IMR-90 (cell line): ENCODE data around the gene WFDC5. TPM values are rescaled to one million over a fixed set of nuclear protein-coding genes. Genes with fewer than 3 reads are reported as not detected.
"Not testable (repeated sequence)": the region's sequence is repeated elsewhere in the genome, so short reads cannot be mapped to it uniquely, and the experiment has no call there.

Source experiments
- ATAC-seq: fragments of 200-7000 bp; cut with Tn5 transposase; 2 replicates; pipeline ENCODE4 v1.9.1; 2020; ENCODE audit warnings: low read depth, mild to moderate bottlenecking, moderate library complexity
- BruUV-seq: library from RNA; stranded (reverse); fragments of 400-500 nt; replicated peaks from 2 replicates; lab custom pipeline; 2021; lab: Mats Ljungman, UMichigan
- CTCF ChIA-PET: fragments of 300-600 bp; formaldehyde crosslinking; extraction: SDS; loops from one replicate; lab custom pipeline; 2021; ENCODE audit warnings: antibody characterized with exemption; lab: Yijun Ruan, JAX
- POLR2A ChIA-PET: fragments of 300-600 bp; sonication (Branson Sonifier 250); formaldehyde crosslinking; loops from one replicate; lab custom pipeline; 2022; ENCODE audit warnings: antibody characterized with exemption; ENCODE audit not compliant: unreplicated experiment; lab: Charles Lee
- DNase-seq: peaks from one replicate; pipeline ENCODE4 v3.0.0; 2013
- H2AFZ ChIP-seq: replicated peaks from 2 replicates; pipeline ENCODE3; 2013; ENCODE audit warnings: low read length, mild to moderate bottlenecking; ENCODE audit not compliant: poor library complexity
- H2AK5ac ChIP-seq: 2 replicates; pipeline ENCODE4 v1.6.1; 2013; ENCODE audit warnings: low read depth, low read length, inconsistent platforms
- H2AK9ac ChIP-seq: replicated peaks from 2 replicates; pipeline ENCODE3; 2013; ENCODE audit warnings: mild to moderate bottlenecking, low read depth, low read length, moderate library complexity; ENCODE audit not compliant: poor library complexity
- H2BK120ac ChIP-seq: 2 replicates; pipeline ENCODE4 v1.6.1; 2013; ENCODE audit warnings: low read depth, low read length, inconsistent platforms
- H2BK15ac ChIP-seq: 3 replicates; pipeline ENCODE4 v1.6.1; 2013; ENCODE audit warnings: low read depth, low read length, inconsistent platforms
- H2BK20ac ChIP-seq: 2 replicates; pipeline ENCODE4 v1.6.1; 2013; ENCODE audit warnings: low read depth, mild to moderate bottlenecking, inconsistent platforms, low read length, moderate library complexity
- H2BK5ac ChIP-seq: 2 replicates; pipeline ENCODE4 v1.6.1; 2013; ENCODE audit warnings: mild to moderate bottlenecking, low read depth, low read length, inconsistent platforms; ENCODE audit not compliant: poor library complexity, severe bottlenecking
- H3K14ac ChIP-seq: replicated peaks from 2 replicates; pipeline ENCODE4 v1.6.1; 2013; ENCODE audit warnings: low read depth, low read length, inconsistent platforms
- H3K18ac ChIP-seq: 2 replicates; pipeline ENCODE4 v1.6.1; 2013; ENCODE audit warnings: low read depth, low read length, control low read depth
- H3K23ac ChIP-seq: 2 replicates; pipeline ENCODE4 v1.6.1; 2013; ENCODE audit warnings: low read depth, low read length, inconsistent platforms
- H3K27ac ChIP-seq: 2 replicates; pipeline ENCODE4 v1.5.1; 2013; ENCODE audit warnings: mild to moderate bottlenecking, control low read depth, low read length; ENCODE audit not compliant: insufficient read depth
- H3K27me3 ChIP-seq: 2 replicates; pipeline ENCODE4 v1.6.1; 2013; ENCODE audit warnings: low read length; ENCODE audit not compliant: control insufficient read depth, insufficient read depth
- H3K36me3 ChIP-seq: 2 replicates; pipeline ENCODE4 v1.6.1; 2013; ENCODE audit warnings: low read length, mixed read lengths; ENCODE audit not compliant: control insufficient read depth, insufficient read depth
- H3K4ac ChIP-seq: 2 replicates; pipeline ENCODE4 v1.6.1; 2013; ENCODE audit warnings: low read depth, low read length, inconsistent platforms
- H3K4me1 ChIP-seq: 2 replicates; pipeline ENCODE4 v1.6.1; 2013; ENCODE audit warnings: low read length, mixed read lengths; ENCODE audit not compliant: control insufficient read depth, insufficient read depth
- H3K4me2 ChIP-seq: 2 replicates; pipeline ENCODE4 v1.6.1; 2013; ENCODE audit warnings: low read depth, mild to moderate bottlenecking, control low read depth, low read length, moderate library complexity
- H3K4me3 ChIP-seq: 2 replicates; pipeline ENCODE4 v1.5.1; 2013; ENCODE audit warnings: low read depth, mild to moderate bottlenecking, control low read depth, low read length, moderate library complexity; ENCODE audit not compliant: insufficient read depth
- H3K56ac ChIP-seq: 2 replicates; pipeline ENCODE4 v1.6.1; 2013; ENCODE audit warnings: low read length, inconsistent platforms; ENCODE audit not compliant: insufficient read depth; ENCODE audit errors: extremely low read depth
- H3K79me1 ChIP-seq, 2 experiments: 2 replicates each; pipeline ENCODE4 v1.6.1; 2013; ENCODE audit warnings: low read length in 2 of 2, inconsistent platforms in 1 of 2, low read depth in 1 of 2
- H3K9ac ChIP-seq: 2 replicates; pipeline ENCODE4 v1.6.1; 2013; ENCODE audit warnings: low read depth, low read length, control low read depth
- H3K9me1 ChIP-seq: 2 replicates; pipeline ENCODE4 v1.6.1; 2013; ENCODE audit warnings: low read length, inconsistent platforms; ENCODE audit not compliant: insufficient read depth
- H3K9me3 ChIP-seq: 2 replicates; pipeline ENCODE4 v1.6.1; 2013; ENCODE audit warnings: low read length; ENCODE audit not compliant: control insufficient read depth, insufficient read depth
- H4K20me1 ChIP-seq: 2 replicates; pipeline ENCODE4 v1.6.1; 2013; ENCODE audit warnings: low read length, inconsistent platforms; ENCODE audit not compliant: insufficient read depth
- H4K5ac ChIP-seq: 2 replicates; pipeline ENCODE4 v1.6.1; 2013; ENCODE audit warnings: mild to moderate bottlenecking, low read depth, low read length, control low read depth
- H4K8ac ChIP-seq, 2 experiments: 2 replicates each; pipeline ENCODE4 v1.6.1; 2013; ENCODE audit warnings: low read depth in 2 of 2, low read length in 2 of 2, control low read depth in 1 of 2, inconsistent platforms in 1 of 2
- H4K91ac ChIP-seq: 2 replicates; pipeline ENCODE4 v1.6.1; 2013; ENCODE audit warnings: low read depth, low read length, inconsistent platforms; ENCODE audit not compliant: insufficient read depth
- FOS ChIP-seq: fragments of 150-350 bp; IDR thresholded peaks from 2 replicates; pipeline ENCODE4 v1.6.1; 2016; ENCODE audit warnings: low read depth, low read length
- RCOR1 ChIP-seq: IDR thresholded peaks from 2 replicates; pipeline ENCODE4 v1.6.1; 2012; ENCODE audit warnings: mild to moderate bottlenecking, low read length, improper control_type of control experiment; ENCODE audit not compliant: insufficient replicate concordance
- RFX5 ChIP-seq: IDR thresholded peaks from 2 replicates; pipeline ENCODE4 v1.8.0; 2012; ENCODE audit warnings: low read depth, mild to moderate bottlenecking, low read length, moderate library complexity
- SMC3 ChIP-seq: fragments of 150-350 bp; IDR thresholded peaks from 2 replicates; pipeline ENCODE4 v1.6.1; 2016; ENCODE audit warnings: low read depth, mild to moderate bottlenecking, antibody characterized with exemption, low read length, moderate library complexity
- WGBS, 2 experiments: methylation state at CpG; one replicate each; pipeline versions ENCODE4 v1.1.5 to v1.1.7; 2013; ENCODE audit warnings: missing lambda C conversion rate in 2 of 2; ENCODE audit not compliant: insufficient read length in 1 of 2; ENCODE audit errors: extremely low coverage in 2 of 2; 5-methylcytosine and 5-hydroxymethylcytosine counted together
- dilution Hi-C: fragments of 300-500 bp; cut with HindIII; formaldehyde crosslinking; loops from one replicate; pipeline ENCODE4 v1.14.3; 2018; ENCODE audit warnings: low sequenced_read_pairs; ENCODE audit not compliant: unreplicated experiment
- in situ Hi-C: fragments of 300-500 bp; cut with MboI; formaldehyde crosslinking; loops from 3 replicates; pipeline ENCODE4 v1.14.3; 2019; ENCODE audit warnings: low sequenced_read_pairs, inconsistent platforms, mixed read lengths
- intact Hi-C: fragments of 100-400 bp; cut with micrococcal nuclease; formaldehyde crosslinking; loops from 2 replicates; pipeline ENCODE4 v1.10.0; 2022
- polyA plus RNA-seq, 3 experiments: library from polyadenylated mRNA; depleted of rRNA; stranded (reverse); fragments of >200 nt; gene quantifications; 2 replicates each; pipeline ENCODE4 v1.2.3, GENCODE V29; 2012; ENCODE audit warnings: low replicate concordance in 1 of 3
- total RNA-seq: library from RNA; depleted of rRNA; stranded (reverse); fragments of >200 nt; gene quantifications from 2 replicates; pipeline ENCODE4 v1.2.3, GENCODE V29; 2012
- TF ChIP-seq, protein P1 (sequence below): conservative IDR thresholded peaks from 2 replicates; pipeline ENCODE4 v1.5.1; 2012; ENCODE audit warnings: mild to moderate bottlenecking, low read depth, low read length, improper control_type of control experiment
- TF ChIP-seq, protein P2 (sequence below): fragments of 150-350 bp; IDR thresholded peaks from 2 replicates; pipeline ENCODE4 v1.6.1; 2016; ENCODE audit warnings: low read depth, mild to moderate bottlenecking, low read length, moderate library complexity, borderline replicate concordance

WFDC5 gene
- total and polyA plus RNA-seq, 2 of the 4 experiments (the other 2 are of a cell fraction) = not detected

DNA sequence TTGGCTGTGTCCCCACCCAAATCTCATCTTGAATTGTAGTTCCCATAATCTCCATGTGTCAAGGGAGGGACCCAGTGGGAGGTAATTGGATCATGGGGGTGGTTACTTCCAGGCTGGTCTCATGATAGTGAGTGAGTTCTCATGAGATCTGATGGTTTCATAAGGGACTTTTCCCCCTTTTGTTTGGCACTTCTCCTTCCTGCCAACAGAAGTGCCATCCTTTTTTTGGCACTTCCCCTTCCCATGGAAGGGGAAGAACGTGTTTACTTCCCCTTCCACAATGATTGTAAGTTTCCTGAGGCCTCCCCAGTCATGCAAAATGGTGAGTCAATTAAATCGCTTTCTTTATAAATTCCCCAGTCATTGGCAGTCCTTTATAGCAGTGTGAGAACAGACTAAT, 41.7 kb upstream of the WFDC5 start:
- no peak overlapping the region for H2BK15ac ChIP-seq
- no peak overlapping the region for H2AK5ac ChIP-seq
- H4K91ac ChIP-seq = no peak overlapping the region
- ATAC-seq (no peak), DNase-seq (no peak)
- H4K5ac ChIP-seq = no peak overlapping the region
- no peak overlapping the region for H3K4ac ChIP-seq
- intact Hi-C loops = no loop called here
- in situ Hi-C loops = no loop called here
- no peaks in the 10 kb centered on the region for H4K20me1 ChIP-seq
- H2BK120ac ChIP-seq = no peak overlapping the region
- no peak overlapping the region for H3K23ac ChIP-seq
- no peak overlapping the region for H2AFZ ChIP-seq
- H3K4me3 ChIP-seq = no peak overlapping the region
- H2BK5ac ChIP-seq = no peak overlapping the region
- peaks cover 2% of the 10 kb centered on the region; the same call in 1 of the 2 replicates for H3K4me1 ChIP-seq
- H3K9me3 ChIP-seq = no peaks in the 10 kb centered on the region
- no peak overlapping the region for H3K27ac ChIP-seq
- CTCF ChIA-PET = no interaction called here
- no peak overlapping the region for H2AK9ac ChIP-seq
- WGBS, 2 experiments = no CpG with 5 or more reads among the region's 2 CpGs
- peaks cover 5% of the 10 kb centered on the region for H3K27me3 ChIP-seq
- no peak overlapping the region for H4K8ac ChIP-seq
- dilution Hi-C loops = no loop called here
- TF ChIP-seq RCOR1 (no peak), FOS (no peak), SMC3 (no peak), RFX5 (no peak)
- TF ChIP-seq, protein P1, sequence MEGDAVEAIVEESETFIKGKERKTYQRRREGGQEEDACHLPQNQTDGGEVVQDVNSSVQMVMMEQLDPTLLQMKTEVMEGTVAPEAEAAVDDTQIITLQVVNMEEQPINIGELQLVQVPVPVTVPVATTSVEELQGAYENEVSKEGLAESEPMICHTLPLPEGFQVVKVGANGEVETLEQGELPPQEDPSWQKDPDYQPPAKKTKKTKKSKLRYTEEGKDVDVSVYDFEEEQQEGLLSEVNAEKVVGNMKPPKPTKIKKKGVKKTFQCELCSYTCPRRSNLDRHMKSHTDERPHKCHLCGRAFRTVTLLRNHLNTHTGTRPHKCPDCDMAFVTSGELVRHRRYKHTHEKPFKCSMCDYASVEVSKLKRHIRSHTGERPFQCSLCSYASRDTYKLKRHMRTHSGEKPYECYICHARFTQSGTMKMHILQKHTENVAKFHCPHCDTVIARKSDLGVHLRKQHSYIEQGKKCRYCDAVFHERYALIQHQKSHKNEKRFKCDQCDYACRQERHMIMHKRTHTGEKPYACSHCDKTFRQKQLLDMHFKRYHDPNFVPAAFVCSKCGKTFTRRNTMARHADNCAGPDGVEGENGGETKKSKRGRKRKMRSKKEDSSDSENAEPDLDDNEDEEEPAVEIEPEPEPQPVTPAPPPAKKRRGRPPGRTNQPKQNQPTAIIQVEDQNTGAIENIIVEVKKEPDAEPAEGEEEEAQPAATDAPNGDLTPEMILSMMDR = no peak
- TF ChIP-seq, protein P2, sequence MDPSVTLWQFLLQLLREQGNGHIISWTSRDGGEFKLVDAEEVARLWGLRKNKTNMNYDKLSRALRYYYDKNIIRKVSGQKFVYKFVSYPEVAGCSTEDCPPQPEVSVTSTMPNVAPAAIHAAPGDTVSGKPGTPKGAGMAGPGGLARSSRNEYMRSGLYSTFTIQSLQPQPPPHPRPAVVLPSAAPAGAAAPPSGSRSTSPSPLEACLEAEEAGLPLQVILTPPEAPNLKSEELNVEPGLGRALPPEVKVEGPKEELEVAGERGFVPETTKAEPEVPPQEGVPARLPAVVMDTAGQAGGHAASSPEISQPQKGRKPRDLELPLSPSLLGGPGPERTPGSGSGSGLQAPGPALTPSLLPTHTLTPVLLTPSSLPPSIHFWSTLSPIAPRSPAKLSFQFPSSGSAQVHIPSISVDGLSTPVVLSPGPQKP = no peak
- no peaks in the 10 kb centered on the region for H3K9me1 ChIP-seq
- H3K18ac ChIP-seq = no peak overlapping the region
- BruUV-seq = no TSS peak
- H3K14ac ChIP-seq = no peak overlapping the region
- no peak overlapping the region for H3K9ac ChIP-seq
- H3K79me1 ChIP-seq = no peaks in the 10 kb centered on the region
- H3K56ac ChIP-seq = no peak overlapping the region
- H3K4me2 ChIP-seq = no peak overlapping the region
- POLR2A ChIA-PET = no interaction called here
- H2BK20ac ChIP-seq = no peak overlapping the region
- no peaks in the 10 kb centered on the region for H3K36me3 ChIP-seq

DNA sequence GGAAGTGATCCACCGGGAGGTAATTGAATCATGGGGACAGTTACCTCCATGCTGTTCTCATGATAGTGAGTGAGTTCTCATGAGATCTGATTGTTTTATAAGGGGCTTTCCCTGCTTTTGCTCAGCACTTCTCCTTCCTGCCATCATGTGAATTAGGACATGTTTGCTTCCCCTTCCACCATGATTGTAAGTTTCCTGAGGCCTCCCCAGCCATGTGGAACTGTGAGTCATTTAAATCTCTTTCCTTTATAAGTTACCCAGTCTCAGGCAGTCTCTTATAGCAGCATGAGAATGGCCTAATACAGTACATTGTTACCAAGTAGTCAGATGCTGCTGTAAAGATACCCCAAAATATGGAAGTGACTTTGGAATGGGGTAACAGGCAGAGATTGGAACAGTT, 39.8 kb upstream of the WFDC5 start:
- H4K8ac ChIP-seq, H2AFZ ChIP-seq, H2BK15ac ChIP-seq, H3K4me2 ChIP-seq, H3K18ac ChIP-seq, H3K23ac ChIP-seq, H4K5ac ChIP-seq, H2AK9ac ChIP-seq, H2BK20ac ChIP-seq, H2BK120ac ChIP-seq, H4K91ac ChIP-seq, H3K9me3 ChIP-seq, DNase-seq, dilution Hi-C loops, ATAC-seq, intact Hi-C loops, H3K9me1 ChIP-seq, H3K36me3 ChIP-seq, H4K20me1 ChIP-seq, BruUV-seq, CTCF ChIA-PET, H3K4me3 ChIP-seq, H3K56ac ChIP-seq, H3K4ac ChIP-seq, H3K9ac ChIP-seq, H3K27me3 ChIP-seq, H3K4me1 ChIP-seq, in situ Hi-C loops, POLR2A ChIA-PET, H2BK5ac ChIP-seq, H3K79me1 ChIP-seq, H2AK5ac ChIP-seq, H3K14ac ChIP-seq, H3K27ac ChIP-seq: not testable (repeated sequence)
- WGBS, 2 experiments = no CpG with 5 or more reads among the region's 1 CpG
